Adipocyte (in vitro differentiated cells): ENCODE results near the gene SYNE2.
A peak's percentile ranks its signal among the peaks of the same experiment; 100 is the strongest.

Source experiments
- DNase-seq: peaks from one replicate; pipeline ENCODE4 v3.0.0-alpha.2; 2015; ENCODE audit warnings: low read depth
- H3K27me3 ChIP-seq: replicated peaks from 2 replicates; pipeline ENCODE4 v1.7.0; 2013; ENCODE audit warnings: mild to moderate bottlenecking, low read length, moderate library complexity; ENCODE audit not compliant: control insufficient read depth, insufficient read depth
- H3K36me3 ChIP-seq: 2 replicates; pipeline ENCODE4 v1.7.0; 2013; ENCODE audit warnings: low read length, mild to moderate bottlenecking, moderate library complexity; ENCODE audit not compliant: control insufficient read depth, insufficient read depth, severe bottlenecking
- H3K4me1 ChIP-seq: 2 replicates; pipeline ENCODE4 v1.7.0; 2013; ENCODE audit warnings: mild to moderate bottlenecking, low read length, moderate library complexity; ENCODE audit not compliant: control insufficient read depth, insufficient read depth
- H3K4me3 ChIP-seq: 2 replicates; pipeline ENCODE4 v1.7.0; 2013; ENCODE audit warnings: mild to moderate bottlenecking, low read length, moderate library complexity
- H3K9ac ChIP-seq: 2 replicates; pipeline ENCODE4 v1.7.0; 2013; ENCODE audit warnings: mild to moderate bottlenecking, low read length, moderate library complexity
- H3K9me3 ChIP-seq: 2 replicates; pipeline ENCODE4 v1.7.0; 2013; ENCODE audit warnings: mild to moderate bottlenecking, low read length, moderate library complexity; ENCODE audit not compliant: control insufficient read depth

The SYNE2 gene

GRCh38 chr14:63912286-63912685 is 59.5 kb downstream of the SYNE2 start:
- Histone ChIP-seq H3K9ac (no peak overlapping the region), H3K27me3 (no peaks in the 10 kb centered on the region), H3K4me3 (no peak overlapping the region), H3K36me3 (no peaks in the 10 kb centered on the region), H3K4me1 (peaks cover 28% of the 10 kb centered on the region), H3K9me3 (no peaks in the 10 kb centered on the region)
- DNase-seq, result no peak

GRCh38 chr14:63918411-63918810 is 65.6 kb downstream of the SYNE2 start:
- Histone ChIP-seq H3K9me3 (no peaks in the 10 kb centered on the region), H3K27me3 (no peaks in the 10 kb centered on the region), H3K36me3 (no peaks in the 10 kb centered on the region), H3K4me3 (no peak overlapping the region), H3K9ac (no peak overlapping the region), H3K4me1 (peaks cover 8% of the 10 kb centered on the region)
- no peak for DNase-seq

GRCh38 chr14:63922696-63923421 is 70.1 kb downstream of the SYNE2 start:
- DNase-seq, result peak; percentile 21

GRCh38 chr14:63923422-63923752 is 70.6 kb downstream of the SYNE2 start:
- no peak overlapping the region for H3K4me3 ChIP-seq

More at GRCh38 chr14:63922696-63923421, 70.1 kb downstream of the SYNE2 start:
- peaks cover 9% of the 10 kb centered on the region for H3K4me1 ChIP-seq
- no peaks in the 10 kb centered on the region for H3K36me3 ChIP-seq
- H3K27me3 ChIP-seq, result no peaks in the 10 kb centered on the region
- H3K4me3 ChIP-seq, result no peak overlapping the region
- peaks cover 5% of the 10 kb centered on the region for H3K9me3 ChIP-seq
- H3K9ac ChIP-seq, result no peak overlapping the region

GRCh38 chr14:63924375-63924774 is 71.6 kb downstream of the SYNE2 start:
- peaks cover 9% of the 10 kb centered on the region for H3K4me1 ChIP-seq
- no peaks in the 10 kb centered on the region for H3K36me3 ChIP-seq
- no peak overlapping the region for H3K9ac ChIP-seq
- peaks cover 5% of the 10 kb centered on the region for H3K9me3 ChIP-seq
- no peak overlapping the region for H3K4me3 ChIP-seq
- no peak for DNase-seq
- H3K27me3 ChIP-seq, result no peaks in the 10 kb centered on the region

More at GRCh38 chr14:63923422-63923752, 70.6 kb downstream of the SYNE2 start:
- no peak for DNase-seq
- no peak overlapping the region for H3K9ac ChIP-seq
- H3K4me1 ChIP-seq, result peaks cover 9% of the 10 kb centered on the region
- no peaks in the 10 kb centered on the region for H3K27me3 ChIP-seq
- no peaks in the 10 kb centered on the region for H3K36me3 ChIP-seq
- peaks cover 5% of the 10 kb centered on the region for H3K9me3 ChIP-seq

GRCh38 chr14:63926641-63927040 is 73.8 kb downstream of the SYNE2 start:
- Histone ChIP-seq H3K4me1 (peaks cover 9% of the 10 kb centered on the region), H3K36me3 (no peaks in the 10 kb centered on the region), H3K9me3 (peaks cover 5% of the 10 kb centered on the region), H3K4me3 (no peak overlapping the region), H3K9ac (no peak overlapping the region), H3K27me3 (no peaks in the 10 kb centered on the region)
- DNase-seq, result no peak

GRCh38 chr14:63928744-63929174 is 76.0 kb downstream of the SYNE2 start:
- no peak overlapping the region for H3K9ac ChIP-seq
- no peaks in the 10 kb centered on the region for H3K27me3 ChIP-seq
- H3K4me1 ChIP-seq, result peaks cover 3% of the 10 kb centered on the region
- H3K4me3 ChIP-seq, result no peak overlapping the region
- H3K36me3 ChIP-seq, result no peaks in the 10 kb centered on the region
- H3K9me3 ChIP-seq, result peaks cover 5% of the 10 kb centered on the region
- no peak for DNase-seq

- DNase-seq, result no peak
- H3K4me3 ChIP-seq, result no peak overlapping the region
- H3K27me3 ChIP-seq, result no peaks in the 10 kb centered on the region
- H3K36me3 ChIP-seq, result no peaks in the 10 kb centered on the region
- H3K9ac ChIP-seq, result no peak overlapping the region
- H3K4me1 ChIP-seq, result peaks cover 3% of the 10 kb centered on the region
- H3K9me3 ChIP-seq, result no peaks in the 10 kb centered on the region
Measured at GRCh38 chr14:63933110-63933509, 80.3 kb downstream of the SYNE2 start.

GRCh38 chr14:63933711-63934110 is 80.9 kb downstream of the SYNE2 start:
- no peak for DNase-seq
- Histone ChIP-seq H3K36me3 (no peaks in the 10 kb centered on the region), H3K9me3 (no peaks in the 10 kb centered on the region), H3K27me3 (no peaks in the 10 kb centered on the region), H3K4me3 (no peak overlapping the region), H3K9ac (no peak overlapping the region), H3K4me1 (peaks cover 3% of the 10 kb centered on the region)

- no peaks in the 10 kb centered on the region for H3K27me3 ChIP-seq
- DNase-seq, result no peak
- H3K4me1 ChIP-seq, result peaks cover 1% of the 10 kb centered on the region
- no peak overlapping the region for H3K9ac ChIP-seq
- no peaks in the 10 kb centered on the region for H3K9me3 ChIP-seq
- no peak overlapping the region for H3K4me3 ChIP-seq
- H3K36me3 ChIP-seq, result peaks cover 8% of the 10 kb centered on the region
Measured at GRCh38 chr14:63938198-63939005, 85.6 kb downstream of the SYNE2 start.

- Histone ChIP-seq H3K4me3 (no peak overlapping the region), H3K9me3 (no peaks in the 10 kb centered on the region), H3K36me3 (peaks cover 8% of the 10 kb centered on the region), H3K4me1 (no peaks in the 10 kb centered on the region), H3K27me3 (no peaks in the 10 kb centered on the region), H3K9ac (no peak overlapping the region)
- no peak for DNase-seq
Measured at GRCh38 chr14:63939006-63939270, 86.1 kb downstream of the SYNE2 start.
